GM12892 (cell line): ENCODE data around the gene CUL3.
"Not testable (repeated sequence)": the region's sequence is repeated elsewhere in the genome, so short reads cannot be mapped to it uniquely, and the experiment has no call there.

ENCODE experiments used
- POLR2A ChIP-seq: IDR thresholded peaks from 2 replicates; pipeline ENCODE4 v1.6.1; 2011; ENCODE audit warnings: low read depth, low read length, control low read depth
- POLR2AphosphoS5 ChIP-seq: IDR thresholded peaks from 2 replicates; pipeline ENCODE4 v1.6.1; 2011; ENCODE audit warnings: low read depth, low read length, control low read depth
- TAF1 ChIP-seq: IDR thresholded peaks from 2 replicates; pipeline ENCODE4 v1.6.1; 2011; ENCODE audit warnings: low read depth, mild to moderate bottlenecking, control low read depth, low read length, borderline replicate concordance

GRCh38 chr2:224485081-224486014, 99.8 kb downstream of the CUL3 start:
- not testable (repeated sequence) for TF ChIP-seq POLR2AphosphoS5, POLR2A, TAF1
